Pancreas (tissue), 10 donors: Measurements from ENCODE around the gene TBC1D3B. TPM values are rescaled to one million over a fixed set of nuclear protein-coding genes. Genes with fewer than 3 reads are reported as not detected.

Experiments used
- ATAC-seq, 4 donors: fragments of 200-7000 bp; cut with Tn5 transposase; one replicate each; pipeline versions ENCODE4 v1.8.0 to v1.9.1; 2020; ENCODE audit warnings: mild to moderate bottlenecking in 4 of 4, moderate library complexity in 4 of 4
- DNase-seq, 6 donors: peaks; one replicate each; pipeline ENCODE4 v3.0.0-alpha.2; 2020
- FAIRE-seq: peaks from 2 replicates; lab custom pipeline; 2012; peaks lifted over from hg19 to GRCh38; lab: Jason Lieb, UNC
- H3K27ac ChIP-seq, 4 donors: fragments of 200-600 bp; sonication (generic); 1 replicate in 3 of 4; 2 replicates in 1 of 4; pipeline versions ENCODE4 v1.5.0 to v1.8.0; 2020
- H3K27me3 ChIP-seq, 4 donors: fragments of 200-600 bp; one replicate each; pipeline ENCODE4 v1.8.0; 2021
- H3K36me3 ChIP-seq, 3 donors: fragments of 200-600 bp; sonication (generic) in 1 of 3; one replicate each; pipeline versions ENCODE4 v1.5.0 to v1.8.0; 2020 to 2021
- H3K4me1 ChIP-seq, 3 donors: fragments of 200-600 bp; one replicate each; pipeline ENCODE4 v1.8.0; 2021
- H3K4me3 ChIP-seq, 4 donors: fragments of 200-600 bp; sonication (generic) in 2 of 4; one replicate each; pipeline versions ENCODE4 v1.5.0 to v1.8.0; 2020 to 2021
- H3K9me3 ChIP-seq, 4 donors: fragments of 200-600 bp; one replicate each; pipeline ENCODE4 v1.8.0; 2021
- CTCF ChIP-seq, 4 donors: fragments of 200-600 bp; sonication (generic) in 3 of 4; IDR thresholded peaks; one replicate each; pipeline versions ENCODE4 v1.5.0 to v1.8.0; 2021; ENCODE audit warnings: antibody characterized with exemption in 4 of 4
- WGBS, 2 donors: extraction: QIAGEN DNeasy Blood & Tissue Kit; methylation state at CpG; one replicate each; pipeline ENCODE4 v1.1.7; 2013; 5-methylcytosine and 5-hydroxymethylcytosine counted together
- intact Hi-C, 3 donors: fragments of 100-400 bp; cut with DNase I; formaldehyde crosslinking; loops; one replicate each; pipeline versions ENCODE4 v1.11.1 to v1.14.2; 2022
- polyA plus RNA-seq, 2 donors: library from polyadenylated mRNA; stranded (reverse); fragments of 200-250 nt; gene quantifications; one replicate each; pipeline ENCODE4 v1.2.3, GENCODE V29; 2013
- total RNA-seq, 6 donors: library from RNA; stranded (reverse); fragmentation: NEBNext Ultra II Directional in 4 of 6; extraction: Animal tissue kit (Norgen Biotek cat#: 25700) in 4 of 6; gene quantifications; one replicate each; pipeline versions ENCODE4 v1.2.1 to v1.2.4, GENCODE V29; 2021 to 2023
- donor health status: healthy with polysubstance abuse.
- donor health status: DM: no; HTN: no; CAD: no; lungs with moderate emphysema.
- donor health status: DM: no; HTN: no; CAD: no.
- donor health status: control.
- donor health status: control.
- donor health status: Bipolar disorder and iron deficiency.
- donor health status: DM: yes; HTN: yes; CAD: no.
- donor health status: DM: no; HTN: no; CAD: no.
- donor health status: DM: no; HTN: no; CAD: no.
- donor health status: DM: yes; HTN: yes; CAD: no.

TBC1D3B gene
- total and polyA plus RNA-seq, 8 donors: 2.2 to 5.7 (median 3.9) TPM

- H3K27me3 ChIP-seq: no peaks in the 10 kb centered on the region
- ATAC-seq: no peak
- no peaks in the 10 kb centered on the region for H3K9me3 ChIP-seq
- intact Hi-C loops: no loop called here
- 76 to 80% methylated on average over 1 of the region's 1 CpG for WGBS, 2 donors
- H3K4me3 ChIP-seq: no peak overlapping the region
- FAIRE-seq: no peak
- no peak for DNase-seq
- H3K27ac ChIP-seq: no peak overlapping the region
- H3K4me1 ChIP-seq: no peaks in the 10 kb centered on the region
- H3K36me3 ChIP-seq: no peaks in the 10 kb centered on the region
- TF ChIP-seq CTCF (IDR thresholded peaks at IDR 0.05): no peak
These were observed 40.0 kb downstream of the TBC1D3B start for GRCh38 chr17:36136439-36136838.

DNA sequence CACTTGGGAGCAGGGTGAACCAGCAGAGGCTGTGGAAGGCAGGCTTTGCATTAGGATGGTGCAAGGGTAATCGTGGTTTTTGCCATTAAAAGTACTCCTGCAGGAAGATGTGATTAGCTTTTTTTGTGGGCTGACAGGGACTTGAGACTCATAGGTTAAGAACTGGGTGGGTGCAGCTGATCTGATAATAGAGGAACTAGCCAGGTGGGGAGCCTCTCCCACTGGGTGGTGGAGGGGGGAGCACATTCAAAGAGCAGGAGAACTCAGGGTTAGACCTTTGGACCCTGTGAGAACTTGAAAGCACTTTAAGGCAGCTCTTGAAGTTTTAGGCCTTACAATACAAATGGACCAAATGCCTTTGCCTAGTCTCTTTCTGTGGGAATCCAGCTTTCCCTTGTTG lies 40.4 kb downstream of the TBC1D3B start:
- 65 to 70% methylated on average over 1 of the region's 1 CpG for WGBS, 2 donors
- Histone ChIP-seq H3K4me1 (no peaks in the 10 kb centered on the region), H3K36me3 (no peaks in the 10 kb centered on the region), H3K27me3 (no peaks in the 10 kb centered on the region), H3K27ac (no peak overlapping the region), H3K4me3 (no peak overlapping the region), H3K9me3 (no peaks in the 10 kb centered on the region)
- DNase-seq: no peak
- intact Hi-C loops: no loop called here
- ATAC-seq: no peak
- no peak for FAIRE-seq
- no peak for TF ChIP-seq CTCF (IDR thresholded peaks at IDR 0.05)

DNA sequence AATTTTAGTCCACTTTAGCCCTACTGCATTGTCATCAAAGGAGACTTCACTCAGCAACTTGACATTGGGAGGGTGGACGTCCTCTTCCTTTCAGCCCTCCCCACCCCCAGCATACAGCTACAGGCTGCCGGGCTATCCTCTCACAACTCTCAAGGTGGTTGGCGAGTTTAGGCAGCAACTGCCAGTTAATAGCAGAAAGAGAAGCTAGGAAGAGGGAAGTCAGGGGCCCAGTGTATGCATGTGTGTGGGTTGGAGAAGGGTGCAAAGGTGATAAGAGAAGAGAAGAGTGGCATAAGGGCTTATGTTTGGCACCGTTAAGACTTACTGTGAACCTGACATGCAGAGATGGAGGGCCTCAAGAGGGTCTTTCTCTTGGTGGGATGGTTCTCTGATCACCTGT lies 41.0 kb downstream of the TBC1D3B start:
- DNase-seq: no peak
- Histone ChIP-seq H3K27me3 (no peaks in the 10 kb centered on the region), H3K36me3 (no peaks in the 10 kb centered on the region), H3K27ac (no peak overlapping the region), H3K4me1 (no peaks in the 10 kb centered on the region), H3K4me3 (no peak overlapping the region), H3K9me3 (no peaks in the 10 kb centered on the region)
- no peak for FAIRE-seq
- intact Hi-C loops: no loop called here
- WGBS, 2 donors: 81 to 90% methylated on average over 4 of the region's 4 CpGs
- no peak for ATAC-seq
- TF ChIP-seq CTCF (IDR thresholded peaks at IDR 0.05): no peak

DNA sequence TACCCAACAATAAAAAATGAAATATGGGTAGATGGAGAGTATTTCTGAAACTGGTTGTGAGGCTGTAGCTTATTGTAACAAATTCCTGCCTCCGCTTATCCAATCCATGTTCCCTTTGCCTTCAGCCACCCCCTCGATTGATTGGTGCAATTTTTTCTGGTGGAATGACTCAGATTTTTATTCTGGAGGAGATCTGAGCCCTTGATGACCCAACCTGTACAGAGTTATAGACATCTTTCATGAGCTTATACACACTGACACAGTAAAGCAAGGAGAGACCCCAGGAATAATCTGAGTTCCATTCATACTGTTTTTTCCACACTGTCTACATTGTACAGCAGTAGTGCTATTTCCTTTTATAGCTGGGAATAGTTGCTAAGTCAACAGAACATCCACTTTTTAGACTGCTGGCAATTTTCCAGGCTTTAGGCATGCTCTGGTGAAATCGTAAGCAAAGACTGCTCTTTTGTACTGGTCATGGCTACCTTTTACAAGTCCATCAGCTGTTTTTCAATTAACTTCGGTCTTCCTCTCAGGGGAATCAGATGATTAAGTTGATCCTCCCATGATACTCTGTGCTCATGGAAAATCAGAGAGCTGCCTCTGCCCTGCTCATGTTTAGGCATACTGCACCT lies 42.7 kb downstream of the TBC1D3B start:
- intact Hi-C loops: no loop called here
- no peak for DNase-seq
- Histone ChIP-seq H3K27ac (no peak overlapping the region), H3K27me3 (no peaks in the 10 kb centered on the region), H3K36me3 (no peaks in the 10 kb centered on the region), H3K9me3 (no peaks in the 10 kb centered on the region), H3K4me3 (no peak overlapping the region), H3K4me1 (no peaks in the 10 kb centered on the region)
- WGBS, 2 donors: 37 to 42% methylated on average over 4 of the region's 4 CpGs
- no peak for FAIRE-seq
- peak; percentile 18 to 68 (median 32) for ATAC-seq
- TF ChIP-seq CTCF (IDR thresholded peaks at IDR 0.05): no peak

DNA sequence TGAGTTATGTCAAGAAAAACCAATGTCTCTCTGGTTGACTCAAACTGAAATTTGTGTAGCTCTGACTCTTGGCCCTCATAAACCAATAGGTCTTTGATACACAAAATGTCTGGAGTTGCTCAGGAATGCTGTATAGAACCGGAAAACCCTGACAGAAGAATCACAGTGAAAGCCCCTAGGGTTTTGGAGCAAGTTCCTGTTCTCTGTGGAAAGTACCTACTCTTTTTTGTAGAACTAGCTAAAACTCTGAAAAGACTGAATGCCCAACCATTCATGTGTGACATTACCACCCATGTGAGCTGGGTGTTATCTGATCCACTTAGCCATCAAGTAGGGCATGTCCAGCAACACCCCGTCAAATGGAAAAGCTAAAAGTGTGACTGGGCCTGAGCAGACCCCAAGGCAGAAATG lies 44.0 kb downstream of the TBC1D3B start:
- intact Hi-C loops: no loop called here
- ATAC-seq (no peak), FAIRE-seq (no peak), DNase-seq (no peak)
- H3K36me3 ChIP-seq: no peaks in the 10 kb centered on the region
- H3K27ac ChIP-seq: no peak overlapping the region
- H3K4me1 ChIP-seq: no peaks in the 10 kb centered on the region
- TF ChIP-seq CTCF (IDR thresholded peaks at IDR 0.05): no peak
- 77 to 86% methylated on average over 2 of the region's 2 CpGs for WGBS, 2 donors
- H3K4me3 ChIP-seq: no peak overlapping the region
- H3K9me3 ChIP-seq: no peaks in the 10 kb centered on the region
- H3K27me3 ChIP-seq: no peaks in the 10 kb centered on the region
